Forelimb muscle (tissue), 1 donor: Measurements from ENCODE around the gene TMTC2. TPM values are rescaled to one million over a fixed set of nuclear protein-coding genes. Genes with fewer than 3 reads are reported as not detected.

Source experiments
- DNase-seq: peaks from one replicate; pipeline ENCODE4 v3.0.0-alpha.2; 2013; ENCODE audit warnings: low read depth
- polyA plus RNA-seq: library from polyadenylated mRNA; unstranded; fragments of 120-200 nt; gene quantifications from one replicate; pipeline ENCODE4 v1.2.1, GENCODE V29; 2013; ENCODE audit not compliant: insufficient read length

TMTC2 gene
- polyA plus RNA-seq, 1 donor: 13.0 TPM

- DNase-seq: no peak
These were observed 266.7 kb downstream of the TMTC2 start for GRCh38 chr12:82953397-82953796.

GRCh38 chr12:82954064-82954463 is 267.4 kb downstream of the TMTC2 start:
- DNase-seq: no peak

GRCh38 chr12:82954572-82954971 is 267.9 kb downstream of the TMTC2 start:
- DNase-seq: no peak

- no peak for DNase-seq
These were observed 268.3 kb downstream of the TMTC2 start for GRCh38 chr12:82955043-82955442.

GRCh38 chr12:82958966-82959365 is 272.3 kb downstream of the TMTC2 start:
- no peak for DNase-seq

- no peak for DNase-seq
These were observed 273.1 kb downstream of the TMTC2 start for GRCh38 chr12:82959821-82960220.

GRCh38 chr12:82961835-82962234 is 275.1 kb downstream of the TMTC2 start:
- no peak for DNase-seq

- no peak for DNase-seq
These were observed 277.2 kb downstream of the TMTC2 start for GRCh38 chr12:82963956-82964355.

GRCh38 chr12:82964446-82964845 is 277.7 kb downstream of the TMTC2 start:
- DNase-seq: no peak

- DNase-seq: no peak
These were observed 279.4 kb downstream of the TMTC2 start for GRCh38 chr12:82966001-82966559.

- no peak for DNase-seq
These were observed 282.1 kb downstream of the TMTC2 start for GRCh38 chr12:82968631-82969367.

GRCh38 chr12:82970614-82971013 is 283.9 kb downstream of the TMTC2 start:
- DNase-seq: no peak

- no peak for DNase-seq
These were observed 284.9 kb downstream of the TMTC2 start for GRCh38 chr12:82971584-82971983.

GRCh38 chr12:82972624-82973023 is 285.9 kb downstream of the TMTC2 start:
- DNase-seq: no peak

GRCh38 chr12:82973592-82973991 is 286.9 kb downstream of the TMTC2 start:
- DNase-seq: no peak

GRCh38 chr12:82981150-82981549 is 294.4 kb downstream of the TMTC2 start:
- DNase-seq: no peak

- no peak for DNase-seq
These were observed 307.4 kb downstream of the TMTC2 start for GRCh38 chr12:82994117-82994516.

- DNase-seq: no peak
These were observed 309.6 kb downstream of the TMTC2 start for GRCh38 chr12:82996168-82996812.

GRCh38 chr12:82998509-82998908 is 311.8 kb downstream of the TMTC2 start:
- DNase-seq: no peak

- DNase-seq: no peak
These were observed 316.3 kb downstream of the TMTC2 start for GRCh38 chr12:83003026-83003425.

GRCh38 chr12:83005534-83006197 is 319.0 kb downstream of the TMTC2 start:
- DNase-seq: no peak

- DNase-seq: no peak
These were observed 322.0 kb downstream of the TMTC2 start for GRCh38 chr12:83008703-83009102.
